Measurements from ENCODE around the gene FBXL22. TPM values are rescaled to one million over a fixed set of nuclear protein-coding genes. Genes with fewer than 3 reads are reported as not detected.

FBXL22 gene
- polyA plus RNA-seq, 3 donors = 1.4 to 2.1 (median 1.7) TPM

DNA sequence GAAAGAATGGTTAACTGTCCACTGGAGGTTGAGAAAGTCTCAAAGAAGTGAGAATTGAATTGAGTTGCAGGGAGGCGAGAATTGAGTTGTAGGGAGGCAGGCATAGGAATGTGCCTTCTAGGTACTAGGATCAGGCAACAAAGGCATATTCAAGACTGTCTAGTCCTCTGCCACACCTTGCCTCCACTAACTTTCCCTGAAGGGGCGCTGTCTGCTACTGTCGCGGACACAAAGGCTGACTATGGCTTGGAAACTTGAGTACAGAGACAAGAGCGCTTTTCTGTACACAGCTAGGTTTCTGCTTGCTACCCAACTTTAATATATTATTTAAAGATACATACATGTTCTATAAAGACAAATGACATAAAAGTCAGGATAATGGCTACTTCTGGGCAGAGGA lies 10.4 kb upstream of the FBXL22 start:
- no peak for DNase-seq (ENCODE audit: extremely low read depth in 1 of 11, low read depth in 9 of 11, low spot score in 4 of 11)

- no peak for DNase-seq (ENCODE audit: extremely low read depth in 1 of 11, low read depth in 9 of 11, low spot score in 4 of 11)
Measured at GRCh38 chr15:63587527-63587926, 9.7 kb upstream of the FBXL22 start.

DNA sequence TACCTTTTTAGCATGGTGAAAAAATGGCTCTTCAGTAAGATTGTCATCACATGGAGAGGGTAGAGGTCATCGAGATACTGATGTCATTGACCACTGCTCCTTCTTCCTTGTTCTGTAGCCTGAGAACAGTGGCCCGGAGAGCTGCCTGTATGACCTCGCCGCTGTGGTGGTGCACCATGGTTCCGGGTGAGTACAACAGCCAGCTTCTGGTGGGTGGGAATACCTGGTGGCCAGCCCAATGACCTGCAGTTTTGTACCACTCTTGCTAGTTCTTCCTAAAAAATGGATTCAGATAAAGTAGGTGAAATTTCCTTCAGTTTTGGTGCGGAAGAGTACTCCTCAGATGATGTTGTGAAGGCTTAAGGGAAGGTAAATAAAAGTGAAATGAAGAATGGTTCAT lies 8.4 kb upstream of the FBXL22 start:
- no peak for DNase-seq (ENCODE audit: extremely low read depth in 1 of 11, low read depth in 9 of 11, low spot score in 4 of 11)

DNA sequence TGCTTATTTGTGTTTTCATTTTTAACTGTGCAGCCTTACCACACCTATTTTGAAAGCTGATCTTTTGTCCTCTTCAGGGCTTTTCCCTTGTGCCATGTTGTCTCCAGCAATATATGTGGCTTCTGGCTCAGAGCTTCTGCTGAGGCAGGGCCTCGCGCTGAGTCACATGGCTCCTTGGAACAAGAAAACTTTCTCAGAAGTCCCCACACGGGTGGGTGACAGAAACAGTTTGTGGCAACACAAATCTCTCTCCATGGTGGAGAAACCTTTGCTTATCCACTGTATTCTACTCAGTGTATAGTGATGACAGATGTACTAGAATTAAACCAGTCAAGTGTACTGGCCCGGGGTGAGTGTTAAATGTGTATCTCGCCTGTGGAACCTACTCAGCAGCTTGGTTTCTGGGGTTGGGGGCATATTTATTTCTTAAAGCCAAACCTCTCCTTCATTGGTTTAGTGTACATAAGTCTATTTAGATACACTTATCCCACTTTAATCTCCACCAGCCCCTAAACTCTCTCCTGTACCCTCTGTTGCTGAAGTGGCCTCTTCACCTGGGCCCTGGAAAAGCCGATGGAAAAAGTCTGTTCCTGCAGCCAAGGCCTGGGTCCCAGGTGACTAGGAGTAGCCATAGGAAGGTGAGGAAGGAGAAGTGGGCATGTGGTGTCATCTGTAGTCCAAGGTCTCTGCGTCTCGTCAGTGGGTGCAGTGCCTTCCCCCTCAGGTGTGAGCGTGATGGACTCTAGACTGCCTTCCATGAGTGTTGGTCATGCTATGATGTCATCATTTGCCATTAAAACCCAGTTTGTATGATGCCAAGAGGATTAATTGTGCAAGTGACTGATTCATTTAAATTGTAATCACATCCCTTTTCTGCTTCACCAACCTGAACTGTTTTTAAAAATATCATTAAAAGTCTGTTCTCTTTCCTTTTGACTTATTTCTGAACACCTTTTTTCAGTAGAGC lies 3.2 kb upstream of the FBXL22 start:
- no peak for DNase-seq (ENCODE audit: extremely low read depth in 1 of 11, low read depth in 9 of 11, low spot score in 4 of 11)

GRCh38 chr15:63595065-63595464 lies 2.1 kb upstream of the FBXL22 start:
- no peak for DNase-seq (ENCODE audit: extremely low read depth in 1 of 11, low read depth in 9 of 11, low spot score in 4 of 11)

- no peak for DNase-seq (ENCODE audit: extremely low read depth in 1 of 11, low read depth in 9 of 11, low spot score in 4 of 11)
Measured at GRCh38 chr15:63595688-63596087, 1.5 kb upstream of the FBXL22 start.

DNA sequence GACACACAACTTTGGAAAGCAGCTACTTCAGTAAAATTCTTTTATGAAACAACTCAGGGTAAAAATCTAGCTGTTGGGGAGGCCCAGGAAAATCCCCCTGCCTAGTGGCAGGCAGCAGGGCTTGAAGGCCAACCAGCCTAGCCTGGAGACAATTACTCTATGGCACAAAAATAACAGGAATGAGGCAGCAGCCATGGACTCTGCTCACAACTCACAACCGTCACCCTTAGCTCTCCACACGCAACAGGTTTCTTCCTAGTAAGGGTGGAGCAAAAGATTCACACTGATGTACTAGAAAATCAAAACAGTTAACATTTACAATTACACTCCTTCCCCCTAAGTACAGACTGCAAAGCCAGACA lies 530 bp upstream of the FBXL22 start:
- DNase-seq (ENCODE audit: extremely low read depth in 1 of 11, low read depth in 9 of 11, low spot score in 4 of 11) = no peak

DNA sequence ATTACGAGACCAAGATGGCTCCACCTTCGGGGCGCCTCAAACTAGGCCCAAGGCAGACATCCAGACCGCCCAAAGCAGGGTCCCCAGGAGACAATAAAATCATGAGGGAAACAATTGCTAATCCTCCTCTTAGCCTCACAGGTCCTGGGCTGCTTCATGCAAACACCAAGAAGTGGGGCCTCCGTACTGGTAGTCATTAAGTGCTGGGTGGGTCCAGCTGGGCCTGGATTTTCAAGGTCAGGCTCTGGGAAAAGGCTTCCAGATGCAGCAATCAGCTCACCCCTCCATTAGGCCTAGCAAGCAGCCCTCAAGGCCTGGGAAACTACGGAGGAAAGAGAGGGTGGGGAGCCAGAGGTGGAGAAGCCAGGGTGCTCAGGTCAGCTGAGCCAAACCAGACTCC lies 634 bp downstream of the FBXL22 start:
- DNase-seq (ENCODE audit: extremely low read depth in 1 of 11, low read depth in 9 of 11, low spot score in 4 of 11) = no peak

- peak in 1 of 11 donors; percentile 34 for DNase-seq (ENCODE audit: extremely low read depth in 1 of 11, low read depth in 9 of 11, low spot score in 4 of 11)
Measured at GRCh38 chr15:63598473-63599400, 1.6 kb downstream of the FBXL22 start.

DNA sequence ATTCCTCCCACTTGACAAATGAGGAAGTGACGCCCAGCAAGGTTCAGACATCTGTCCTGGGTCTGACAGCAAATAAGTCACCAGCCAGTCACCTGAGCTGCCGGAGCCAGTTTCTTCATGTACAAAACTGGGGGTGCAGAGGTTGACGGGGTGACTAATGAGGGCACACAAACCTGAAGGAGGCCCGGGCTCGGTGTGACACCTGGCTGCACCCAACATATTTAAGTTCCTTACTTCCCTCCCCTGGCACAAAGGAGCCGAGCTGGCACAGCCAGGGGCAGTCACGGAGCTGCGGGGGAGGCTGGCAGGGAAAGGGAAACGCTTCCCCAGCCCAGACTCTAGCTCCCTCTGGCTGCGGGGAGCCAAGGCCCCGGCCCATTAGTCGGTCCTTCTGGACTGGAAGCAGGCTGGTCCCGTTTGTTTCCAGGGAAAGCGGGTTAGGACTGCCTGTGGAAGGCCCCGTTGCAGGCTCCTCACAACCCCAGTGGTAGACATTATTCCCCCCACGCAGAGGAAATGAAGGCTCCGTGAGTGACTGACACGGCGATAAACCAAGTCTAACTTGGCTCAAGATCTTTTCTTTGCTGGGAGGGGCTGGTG lies 2.3 kb downstream of the FBXL22 start:
- DNase-seq (ENCODE audit: extremely low read depth in 1 of 11, low read depth in 9 of 11, low spot score in 4 of 11) = no peak

DNA sequence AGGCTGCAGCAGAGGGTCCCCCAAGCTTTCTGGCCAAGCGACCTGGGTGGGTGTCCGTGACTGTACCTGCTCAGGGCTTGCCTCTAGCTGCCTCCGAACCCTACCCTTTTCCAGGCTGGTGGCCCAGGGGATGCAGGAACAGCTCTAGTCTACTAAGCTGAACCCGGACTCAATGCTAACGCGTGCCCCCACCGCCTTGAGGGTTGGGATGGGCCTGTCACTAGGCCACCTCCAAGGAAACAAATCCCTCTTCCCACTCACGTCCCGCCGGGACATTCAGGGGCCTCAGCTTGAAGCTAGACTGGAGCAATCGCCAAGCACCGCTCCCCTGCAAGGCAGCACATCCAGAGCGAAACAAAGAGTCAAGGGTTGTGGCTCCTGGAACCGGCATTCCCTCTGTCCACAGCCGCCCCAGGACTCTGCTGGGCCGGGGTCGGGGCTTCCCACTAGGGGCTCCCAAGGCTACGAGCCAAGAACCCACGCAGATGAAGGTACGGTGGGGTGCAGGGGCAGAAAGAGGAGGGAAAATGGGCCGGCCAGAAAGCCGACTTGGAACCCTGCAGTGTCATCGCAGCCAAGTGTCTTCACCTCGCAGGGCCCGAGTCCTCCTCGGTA lies 2.9 kb downstream of the FBXL22 start:
- DNase-seq (ENCODE audit: extremely low read depth in 1 of 11, low read depth in 9 of 11, low spot score in 4 of 11) = no peak

GRCh38 chr15:63600616-63601025 lies 3.4 kb downstream of the FBXL22 start:
- DNase-seq (ENCODE audit: extremely low read depth in 1 of 11, low read depth in 9 of 11, low spot score in 4 of 11) = peak in 10 of 11 donors; percentile 69 to 88 (median 85)

DNA sequence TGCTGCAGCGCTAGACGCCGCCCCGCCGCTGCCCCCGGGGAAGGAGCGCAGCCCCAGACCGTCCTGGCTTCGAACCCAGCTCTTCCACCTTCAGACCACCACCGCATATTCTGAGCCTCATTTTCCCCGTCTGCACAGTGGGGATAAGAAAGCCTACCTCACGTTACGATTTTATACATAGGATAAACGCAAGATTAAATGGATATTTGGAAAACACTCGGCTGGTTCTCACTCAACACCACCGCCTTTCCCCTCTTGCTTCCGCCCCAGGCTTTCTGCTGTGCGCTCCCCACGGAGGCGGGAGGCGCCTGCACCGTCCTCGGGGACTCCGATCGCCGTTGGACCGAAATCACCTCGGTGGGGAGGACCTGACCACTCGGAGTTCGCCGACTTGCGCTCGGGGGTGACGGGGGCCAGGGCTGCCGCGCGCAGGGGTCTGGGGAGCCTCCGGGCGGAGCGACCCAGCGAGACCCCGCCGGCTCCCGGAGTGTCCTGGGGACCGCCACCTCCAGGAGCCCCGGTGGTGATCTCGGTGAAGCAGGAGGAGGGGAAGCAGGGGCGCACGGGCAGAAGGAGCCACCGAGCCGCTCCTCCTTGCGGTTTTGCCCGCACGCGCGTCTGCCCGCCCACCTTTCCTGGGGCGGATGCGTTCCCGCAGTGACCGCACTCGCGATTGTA lies 4.0 kb downstream of the FBXL22 start:
- no peak for DNase-seq (ENCODE audit: extremely low read depth in 1 of 11, low read depth in 9 of 11, low spot score in 4 of 11)

DNA sequence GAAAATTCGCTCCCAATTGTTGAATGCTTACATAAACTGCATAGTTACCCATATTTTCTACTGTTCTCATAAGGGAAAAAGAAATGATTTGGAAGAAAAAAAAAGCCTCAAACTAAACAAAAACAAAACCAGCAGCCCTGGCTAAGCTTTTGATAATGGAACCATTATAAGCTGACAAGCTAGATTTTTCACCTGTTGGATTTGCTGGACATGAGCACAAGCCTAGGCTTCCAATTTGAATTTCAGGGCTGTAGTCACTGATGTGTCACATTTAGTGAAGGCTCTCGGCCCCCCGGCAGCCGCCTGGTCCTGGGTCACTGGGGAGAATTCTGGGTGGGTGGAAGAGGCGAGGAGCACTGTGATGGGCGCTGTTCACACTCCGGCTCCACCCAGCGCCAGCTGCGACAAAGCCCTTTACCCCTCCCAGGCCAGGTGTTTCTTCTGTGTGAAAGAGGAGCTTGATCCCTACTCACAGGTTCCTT lies 4.6 kb downstream of the FBXL22 start:
- no peak for DNase-seq (ENCODE audit: extremely low read depth in 1 of 11, low read depth in 9 of 11, low spot score in 4 of 11)

DNA sequence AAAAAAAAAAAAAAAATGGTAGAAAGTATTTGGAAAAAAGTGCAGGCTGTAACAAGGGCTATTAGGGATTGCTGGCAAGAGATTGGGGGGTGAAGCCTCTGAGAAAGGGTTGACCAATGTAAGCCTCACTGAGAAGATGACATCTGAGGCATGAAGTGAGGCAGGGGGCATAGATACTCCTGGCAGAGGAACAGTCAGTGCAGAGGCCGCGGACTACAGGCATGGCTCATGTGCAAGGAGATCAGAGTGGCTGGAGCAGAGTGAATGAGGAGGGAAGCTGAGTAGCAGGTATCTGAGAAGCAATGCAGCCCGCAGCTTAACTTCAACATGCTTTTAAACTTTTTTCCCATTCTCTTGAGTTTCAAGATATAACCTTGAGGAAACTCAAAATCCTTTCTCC lies 5.4 kb downstream of the FBXL22 start:
- no peak for DNase-seq (ENCODE audit: extremely low read depth in 1 of 11, low read depth in 9 of 11, low spot score in 4 of 11)

DNA sequence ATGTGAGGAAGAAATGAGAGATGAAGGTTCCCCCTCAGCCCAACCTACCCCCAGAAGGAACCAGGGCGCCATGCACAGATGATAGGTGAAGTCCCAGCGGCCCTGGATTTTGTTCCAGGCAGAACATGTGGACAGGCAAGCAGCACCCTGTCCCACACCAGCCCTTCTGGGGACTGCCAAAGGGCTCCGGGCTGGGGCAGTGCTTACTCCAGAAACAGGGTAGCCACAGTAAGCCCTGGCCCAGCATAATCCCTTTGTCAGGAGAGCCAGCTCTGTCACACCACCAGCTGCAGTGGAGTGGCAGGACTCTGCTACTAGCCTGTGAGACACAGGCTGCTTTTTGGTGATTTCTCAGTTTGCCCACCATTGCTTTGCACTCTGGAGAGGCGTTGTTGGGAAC lies 6.3 kb downstream of the FBXL22 start:
- no peak for DNase-seq (ENCODE audit: extremely low read depth in 1 of 11, low read depth in 9 of 11, low spot score in 4 of 11)

DNA sequence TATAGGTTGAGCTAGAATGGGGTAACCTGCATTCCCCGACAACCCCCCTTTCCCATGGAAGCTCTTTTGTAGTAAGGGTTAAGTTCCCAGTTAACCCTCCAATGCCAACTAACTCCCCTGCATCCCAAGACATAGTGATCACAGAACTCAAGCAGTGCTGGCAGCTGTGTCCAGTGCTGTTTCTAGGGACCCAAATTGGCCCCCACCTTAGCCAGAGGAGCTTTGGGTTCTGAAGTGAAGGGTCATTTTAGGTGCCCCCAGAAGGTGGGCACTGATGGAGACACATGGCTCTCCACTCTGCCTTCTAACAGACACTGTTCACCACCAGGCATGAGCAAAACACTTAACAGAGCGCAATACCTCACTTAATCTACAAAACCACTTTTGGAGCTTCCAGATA lies 7.1 kb downstream of the FBXL22 start:
- no peak for DNase-seq (ENCODE audit: extremely low read depth in 1 of 11, low read depth in 9 of 11, low spot score in 4 of 11)

GRCh38 chr15:63605036-63605435 lies 7.8 kb downstream of the FBXL22 start:
- DNase-seq (ENCODE audit: extremely low read depth in 1 of 11, low read depth in 9 of 11, low spot score in 4 of 11) = no peak
